Measurements from ENCODE around the gene BLCAP. TPM values are rescaled to one million over a fixed set of nuclear protein-coding genes. Genes with fewer than 3 reads are reported as not detected.
A peak's percentile ranks its signal among the peaks of the same experiment; 100 is the strongest.
"Not testable (repeated sequence)": the region's sequence is repeated elsewhere in the genome, so short reads cannot be mapped to it uniquely, and the experiment has no call there.

The BLCAP gene, protein sequence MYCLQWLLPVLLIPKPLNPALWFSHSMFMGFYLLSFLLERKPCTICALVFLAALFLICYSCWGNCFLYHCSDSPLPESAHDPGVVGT
- 10 to 100 TPM; 57.3 to 80.9 (median 65.8) TPM for polyA plus RNA-seq
- long read RNA-seq, donor 1, full-length matches to known transcripts: 65 of 65 reads
- long read RNA-seq, donor 1, partial matches to known transcripts: 0 of 65 reads
- long read RNA-seq, donor 1, other reads (novel, unspliced or antisense): 0 of 65 reads
- long read RNA-seq, donor 2, full-length matches to known transcripts: 9 of 16 reads
- long read RNA-seq, donor 2, partial matches to known transcripts: 0 of 16 reads
- long read RNA-seq, donor 2, other reads (novel, unspliced or antisense): 7 of 16 reads
- long read RNA-seq, donor 3, full-length matches to known transcripts: 45 of 45 reads
- long read RNA-seq, donor 3, partial matches to known transcripts: 0 of 45 reads
- long read RNA-seq, donor 3, other reads (novel, unspliced or antisense): 0 of 45 reads
- long read RNA-seq, donor 4, partial matches to known transcripts: 0 of 1 reads
- long read RNA-seq, donor 4, other reads (novel, unspliced or antisense): 0 of 1 reads
- long read RNA-seq, donor 5, full-length matches to known transcripts: 16 of 16 reads
- long read RNA-seq, donor 5, partial matches to known transcripts: 0 of 16 reads
- long read RNA-seq, donor 5, other reads (novel, unspliced or antisense): 0 of 16 reads
- long read RNA-seq, donor 6, full-length matches to known transcripts: 37 of 55 reads
- long read RNA-seq, donor 6, partial matches to known transcripts: 0 of 55 reads
- long read RNA-seq, donor 6, other reads (novel, unspliced or antisense): 18 of 55 reads
- long read RNA-seq, donor 7, full-length matches to known transcripts: 51 of 57 reads
- long read RNA-seq, donor 7, partial matches to known transcripts: 6 of 57 reads
- long read RNA-seq, donor 7, other reads (novel, unspliced or antisense): 0 of 57 reads
- long read RNA-seq, donor 8, full-length matches to known transcripts: 15 of 15 reads
- long read RNA-seq, donor 8, partial matches to known transcripts: 0 of 15 reads
- long read RNA-seq, donor 8, other reads (novel, unspliced or antisense): 0 of 15 reads
- long read RNA-seq, donor 9, full-length matches to known transcripts: 13 of 13 reads
- long read RNA-seq, donor 9, partial matches to known transcripts: 0 of 13 reads
- long read RNA-seq, donor 9, other reads (novel, unspliced or antisense): 0 of 13 reads
- long read RNA-seq, donor 10, full-length matches to known transcripts: 63 of 117 reads
- long read RNA-seq, donor 10, partial matches to known transcripts: 54 of 117 reads
- long read RNA-seq, donor 10, other reads (novel, unspliced or antisense): 0 of 117 reads

DNA sequence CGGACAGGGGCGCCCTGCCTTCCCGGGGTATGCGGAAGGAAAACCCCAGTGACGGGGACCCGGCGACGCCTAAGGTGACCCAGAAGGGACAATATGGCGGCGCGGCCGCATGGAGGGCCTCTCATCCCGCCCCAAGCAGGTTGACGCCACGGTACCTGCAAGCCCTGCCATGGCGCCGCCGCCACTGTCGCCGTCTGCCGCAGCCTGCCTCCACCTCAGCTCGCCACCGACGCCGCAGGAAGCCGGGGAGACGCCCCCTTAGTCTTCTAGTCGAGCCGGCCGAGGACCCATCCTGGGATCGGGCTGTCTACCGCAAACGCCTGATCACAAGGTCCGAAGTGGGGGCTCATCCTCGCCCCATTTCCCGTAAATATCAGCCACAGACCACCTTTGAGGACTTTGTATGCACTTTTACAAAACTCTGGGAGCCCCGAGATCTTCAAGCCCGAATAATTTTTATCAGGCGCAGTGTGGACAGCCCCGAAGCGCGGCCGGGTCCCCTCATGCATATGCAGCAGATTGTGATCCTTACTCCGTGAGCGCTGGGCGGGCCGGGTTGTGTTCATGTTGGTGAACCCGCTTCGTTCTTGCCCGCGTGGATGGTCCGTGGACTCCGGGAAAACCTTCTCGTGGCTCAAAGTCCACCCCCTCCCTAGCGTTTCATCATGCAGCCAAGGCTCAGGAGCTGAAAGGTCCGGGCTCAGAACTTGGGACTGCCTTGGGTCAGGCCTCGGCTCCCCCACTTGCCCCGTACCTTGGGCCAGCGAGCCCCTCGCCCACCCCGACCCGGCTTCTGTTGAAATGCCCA is at the start of gene BLCAP:
Gene BLCAP (minus strand): TSS at position 239 of the 808 bp plus-strand sequence. CDS start 8,702 bp downstream, outside the sequence.
- DNase-seq (peak; percentile 96 to 97), FAIRE-seq (no peak)
- Histone ChIP-seq H3K9me3 (ENCODE audit: control insufficient read depth in 2 of 2, insufficient read depth in 1 of 2, low read depth in 1 of 2, low read length in 1 of 2) (no peaks in the 10 kb centered on the region), H3K4me3 (ENCODE audit: low read depth in 1 of 3, low read length in 3 of 3) (peak within 1 kb of the TSS; percentile 84 to 99 (median 95)), H3K27ac (ENCODE audit: low read depth in 1 of 3, low read length in 2 of 3) (peak within 1 kb of the TSS; percentile 94 to 98 (median 96)), H3K27me3 (ENCODE audit: control insufficient read depth in 3 of 3, insufficient read depth in 3 of 3, low read length in 3 of 3) (no peaks in the 10 kb centered on the region), H3K36me3 (ENCODE audit: control insufficient read depth in 3 of 3, insufficient read depth in 2 of 3, low read depth in 1 of 3, low read length in 3 of 3) (peaks cover 0 to 20% (median 0%) of the 10 kb centered on the region in 3 donors), H3K4me1 (ENCODE audit: control insufficient read depth in 3 of 3, insufficient read depth in 2 of 3, low read depth in 1 of 3, low read length in 2 of 3) (peaks cover 5 to 30% (median 7%) of the 10 kb centered on the region in 3 donors)
- 0 to 1% (median 0%) methylated on average over 59 to 62 of the region's 62 CpGs for WGBS, 3 donors

DNA sequence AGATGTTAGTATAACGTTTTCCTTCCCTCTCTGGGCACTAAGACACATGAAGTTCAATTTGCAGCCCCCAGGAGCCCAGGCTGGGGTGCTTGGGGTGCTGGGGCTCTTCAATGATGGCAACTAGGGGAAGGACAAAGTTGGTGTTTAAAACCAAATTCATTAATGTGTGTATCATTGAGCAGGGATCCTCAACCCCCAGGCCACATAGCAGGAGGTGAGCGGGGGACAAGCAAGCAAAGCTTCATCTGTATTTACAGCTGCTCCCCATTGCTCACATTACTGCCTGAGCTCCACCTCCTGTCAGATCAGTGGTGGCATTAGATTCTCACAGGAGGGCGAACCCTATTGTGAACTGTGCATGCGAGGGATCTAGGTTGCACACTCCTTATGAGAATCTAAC is 49.8 kb upstream of the BLCAP start:
- WGBS, 3 donors: 79 to 86% (median 83%) methylated on average over 4 of the region's 4 CpGs
- H3K36me3 ChIP-seq (ENCODE audit: control insufficient read depth in 3 of 3, insufficient read depth in 2 of 3, low read depth in 1 of 3, low read length in 3 of 3); H3K27me3 ChIP-seq (ENCODE audit: control insufficient read depth in 3 of 3, insufficient read depth in 3 of 3, low read length in 3 of 3); DNase-seq; H3K9me3 ChIP-seq (ENCODE audit: control insufficient read depth in 2 of 2, insufficient read depth in 1 of 2, low read depth in 1 of 2, low read length in 1 of 2); H3K4me1 ChIP-seq (ENCODE audit: control insufficient read depth in 3 of 3, insufficient read depth in 2 of 3, low read depth in 1 of 3, low read length in 2 of 3); H3K4me3 ChIP-seq (ENCODE audit: low read depth in 1 of 3, low read length in 3 of 3); FAIRE-seq; H3K27ac ChIP-seq (ENCODE audit: low read depth in 1 of 3, low read length in 2 of 3): not testable (repeated sequence)

DNA sequence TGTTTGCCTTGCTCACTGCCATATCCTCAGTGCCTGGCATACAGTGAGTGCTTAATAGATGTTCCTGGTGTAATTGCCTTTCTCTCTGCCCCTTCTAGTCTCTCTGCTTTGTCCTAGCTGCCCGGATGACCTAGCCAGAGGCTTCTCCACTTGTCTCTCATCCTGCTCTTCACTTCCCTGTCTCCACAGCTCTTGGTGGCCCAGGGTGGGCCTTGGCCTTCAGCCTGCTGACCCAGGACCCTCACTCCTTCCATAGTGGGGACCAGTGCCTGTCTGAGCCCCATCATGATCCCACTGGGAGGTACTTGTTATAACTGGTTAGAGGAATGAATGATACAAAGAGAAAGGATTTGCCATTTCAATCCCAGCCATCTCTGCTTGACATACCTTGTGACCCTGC is 49.2 kb upstream of the BLCAP start:
- Histone ChIP-seq H3K36me3 (ENCODE audit: control insufficient read depth in 3 of 3, insufficient read depth in 2 of 3, low read depth in 1 of 3, low read length in 3 of 3) (no peaks in the 10 kb centered on the region), H3K27ac (ENCODE audit: low read depth in 1 of 3, low read length in 2 of 3) (no peak overlapping the region), H3K4me1 (ENCODE audit: control insufficient read depth in 3 of 3, insufficient read depth in 2 of 3, low read depth in 1 of 3, low read length in 2 of 3) (no peaks in the 10 kb centered on the region), H3K27me3 (ENCODE audit: control insufficient read depth in 3 of 3, insufficient read depth in 3 of 3, low read length in 3 of 3) (peaks cover 0 to 8% (median 0%) of the 10 kb centered on the region in 3 donors), H3K4me3 (ENCODE audit: low read depth in 1 of 3, low read length in 3 of 3) (no peak overlapping the region), H3K9me3 (ENCODE audit: control insufficient read depth in 2 of 2, insufficient read depth in 1 of 2, low read depth in 1 of 2, low read length in 1 of 2) (no peaks in the 10 kb centered on the region)
- FAIRE-seq: no peak
- 67 to 83% (median 81%) methylated on average over 1 of the region's 1 CpG for WGBS, 3 donors
- DNase-seq: no peak

DNA sequence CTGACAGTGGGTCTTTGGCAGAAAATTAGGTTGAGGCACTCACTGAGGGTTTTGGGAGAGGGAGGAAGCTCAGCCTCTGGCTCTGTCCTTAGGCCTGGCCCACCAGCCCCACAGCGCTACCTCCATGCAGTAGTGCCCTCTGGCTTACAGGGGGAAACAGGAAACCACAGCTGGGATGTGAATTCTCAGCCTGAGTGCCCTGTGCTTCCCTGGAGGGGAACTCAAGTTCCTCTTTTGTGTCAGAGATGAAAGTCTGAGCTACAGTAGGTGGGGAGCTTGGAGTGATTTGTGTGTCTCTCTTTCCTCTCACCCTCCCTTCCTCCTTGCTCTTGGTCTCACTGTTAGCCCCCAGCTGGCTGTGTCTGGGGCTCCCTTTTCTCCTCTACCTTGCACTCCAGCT is 48.2 kb upstream of the BLCAP start:
- no peaks in the 10 kb centered on the region for H3K36me3 ChIP-seq (ENCODE audit: control insufficient read depth in 3 of 3, insufficient read depth in 2 of 3, low read depth in 1 of 3, low read length in 3 of 3)
- 35 to 71% (median 36%) methylated on average over 1 of the region's 1 CpG for WGBS, 3 donors
- peaks cover 0 to 8% (median 0%) of the 10 kb centered on the region in 3 donors for H3K27me3 ChIP-seq (ENCODE audit: control insufficient read depth in 3 of 3, insufficient read depth in 3 of 3, low read length in 3 of 3)
- no peaks in the 10 kb centered on the region for H3K9me3 ChIP-seq (ENCODE audit: control insufficient read depth in 2 of 2, insufficient read depth in 1 of 2, low read depth in 1 of 2, low read length in 1 of 2)
- no peak for DNase-seq
- no peak overlapping the region for H3K27ac ChIP-seq (ENCODE audit: low read depth in 1 of 3, low read length in 2 of 3)
- H3K4me1 ChIP-seq (ENCODE audit: control insufficient read depth in 3 of 3, insufficient read depth in 2 of 3, low read depth in 1 of 3, low read length in 2 of 3): no peaks in the 10 kb centered on the region
- no peak for FAIRE-seq
- H3K4me3 ChIP-seq (ENCODE audit: low read depth in 1 of 3, low read length in 3 of 3): no peak overlapping the region

DNA sequence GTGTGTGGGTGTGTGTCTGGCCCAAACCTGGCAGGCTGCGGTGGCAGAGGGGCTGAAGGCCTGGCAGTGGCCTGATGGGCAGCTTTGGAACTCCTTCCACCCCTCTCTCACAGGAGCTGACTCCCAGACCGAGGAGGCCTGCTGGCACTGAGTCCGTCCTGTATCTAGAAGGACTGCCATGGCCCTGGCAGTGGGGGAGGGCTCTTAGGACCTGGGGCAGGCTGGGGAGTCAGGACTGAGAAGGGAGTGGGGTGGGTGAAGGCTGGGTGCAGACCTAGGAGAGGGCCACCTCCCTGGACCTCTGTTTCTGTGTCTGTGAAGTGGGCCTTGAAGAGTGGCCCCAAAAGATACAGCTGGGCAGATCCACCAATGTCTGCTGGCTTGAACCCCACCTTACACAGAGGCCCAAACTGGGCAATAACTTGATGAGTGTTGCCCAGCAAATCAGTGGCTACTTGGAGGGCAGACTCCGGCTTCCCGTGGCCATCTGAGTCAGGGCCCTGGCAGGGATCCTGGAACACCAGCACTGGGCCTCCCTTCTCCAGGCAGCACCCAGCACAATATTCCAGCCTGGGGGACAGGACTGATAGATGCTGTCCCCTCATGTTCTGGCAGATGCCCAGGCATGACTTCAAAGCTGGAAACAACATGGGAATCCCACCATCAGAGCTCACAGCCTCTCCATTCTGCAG is 46.7 kb upstream of the BLCAP start:
- H3K4me1 ChIP-seq (ENCODE audit: control insufficient read depth in 3 of 3, insufficient read depth in 2 of 3, low read depth in 1 of 3, low read length in 2 of 3): no peaks in the 10 kb centered on the region
- no peaks in the 10 kb centered on the region for H3K9me3 ChIP-seq (ENCODE audit: control insufficient read depth in 2 of 2, insufficient read depth in 1 of 2, low read depth in 1 of 2, low read length in 1 of 2)
- H3K36me3 ChIP-seq (ENCODE audit: control insufficient read depth in 3 of 3, insufficient read depth in 2 of 3, low read depth in 1 of 3, low read length in 3 of 3): no peaks in the 10 kb centered on the region
- H3K27ac ChIP-seq (ENCODE audit: low read depth in 1 of 3, low read length in 2 of 3): no peak overlapping the region
- H3K4me3 ChIP-seq (ENCODE audit: low read depth in 1 of 3, low read length in 3 of 3): no peak overlapping the region
- FAIRE-seq (no peak), DNase-seq (no peak)
- H3K27me3 ChIP-seq (ENCODE audit: control insufficient read depth in 3 of 3, insufficient read depth in 3 of 3, low read length in 3 of 3): peaks cover 0 to 2% (median 0%) of the 10 kb centered on the region in 3 donors
- 83 to 94% (median 90%) methylated on average over 5 of the region's 5 CpGs for WGBS, 3 donors

DNA sequence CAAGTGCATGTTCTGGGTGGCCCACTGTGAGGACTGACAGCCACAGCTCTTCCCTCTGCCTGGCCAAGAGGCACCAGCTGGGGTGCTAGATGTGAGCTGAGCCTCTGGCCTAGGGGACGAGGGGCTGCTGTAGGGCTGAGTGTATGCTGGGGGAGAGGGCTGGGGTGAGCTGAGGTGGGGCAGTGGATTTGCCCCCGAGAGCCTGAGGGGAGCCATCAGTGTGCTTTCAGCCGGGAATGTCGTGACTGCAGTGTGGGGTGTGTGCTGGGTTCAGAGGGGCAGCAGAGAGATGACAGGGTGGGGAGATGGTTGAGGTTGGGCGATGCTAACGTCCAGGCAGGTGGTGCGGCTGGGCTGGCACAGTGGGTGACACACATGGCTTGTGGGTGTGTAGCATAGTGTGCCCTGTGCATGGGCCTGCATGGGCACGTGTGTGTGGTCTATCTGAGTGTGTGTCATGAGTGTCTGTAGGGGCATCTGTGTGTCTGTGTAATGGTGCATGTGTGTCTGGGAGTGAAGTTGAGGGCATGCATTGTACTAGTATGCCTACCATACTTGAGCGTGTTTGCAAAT is 46.0 kb upstream of the BLCAP start:
- Histone ChIP-seq H3K9me3 (ENCODE audit: control insufficient read depth in 2 of 2, insufficient read depth in 1 of 2, low read depth in 1 of 2, low read length in 1 of 2) (no peaks in the 10 kb centered on the region), H3K36me3 (ENCODE audit: control insufficient read depth in 3 of 3, insufficient read depth in 2 of 3, low read depth in 1 of 3, low read length in 3 of 3) (no peaks in the 10 kb centered on the region), H3K27me3 (ENCODE audit: control insufficient read depth in 3 of 3, insufficient read depth in 3 of 3, low read length in 3 of 3) (peaks cover 0 to 2% (median 0%) of the 10 kb centered on the region in 3 donors), H3K4me3 (ENCODE audit: low read depth in 1 of 3, low read length in 3 of 3) (no peak overlapping the region), H3K4me1 (ENCODE audit: control insufficient read depth in 3 of 3, insufficient read depth in 2 of 3, low read depth in 1 of 3, low read length in 2 of 3) (no peaks in the 10 kb centered on the region), H3K27ac (ENCODE audit: low read depth in 1 of 3, low read length in 2 of 3) (no peak overlapping the region)
- FAIRE-seq: no peak
- no peak for DNase-seq
- 81 to 84% (median 83%) methylated on average over 9 of the region's 9 CpGs for WGBS, 3 donors

DNA sequence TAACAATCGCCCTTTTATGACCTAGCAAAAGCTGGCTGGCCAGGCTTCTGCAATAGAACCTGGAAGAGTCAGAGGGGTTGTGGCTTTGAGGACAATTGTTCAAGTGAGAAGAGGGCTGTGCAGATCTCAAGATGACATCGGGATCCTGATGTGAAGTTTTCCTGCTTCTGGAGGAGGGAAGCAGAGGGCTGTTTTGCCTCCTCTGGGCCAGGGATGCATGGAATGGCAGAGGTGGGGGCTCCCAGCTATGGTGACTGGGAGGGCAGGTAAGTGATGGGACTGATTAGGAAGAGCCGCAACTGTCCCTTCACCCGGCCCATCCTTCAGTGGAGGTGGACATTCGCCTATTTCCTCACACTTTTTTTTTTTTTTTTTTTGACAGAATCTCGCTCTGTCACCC is 43.4 kb upstream of the BLCAP start:
- H3K27me3 ChIP-seq (ENCODE audit: control insufficient read depth in 3 of 3, insufficient read depth in 3 of 3, low read length in 3 of 3): peaks cover 0 to 8% (median 2%) of the 10 kb centered on the region in 3 donors
- DNase-seq: no peak
- 71 to 82% (median 77%) methylated on average over 6 of the region's 6 CpGs for WGBS, 3 donors

More for the DNA sequence above, 43.4 kb upstream of the BLCAP start:
- Histone ChIP-seq H3K27ac (ENCODE audit: low read depth in 1 of 3, low read length in 2 of 3) (no peak overlapping the region), H3K36me3 (ENCODE audit: control insufficient read depth in 3 of 3, insufficient read depth in 2 of 3, low read depth in 1 of 3, low read length in 3 of 3) (no peaks in the 10 kb centered on the region), H3K4me3 (ENCODE audit: low read depth in 1 of 3, low read length in 3 of 3) (no peak overlapping the region), H3K4me1 (ENCODE audit: control insufficient read depth in 3 of 3, insufficient read depth in 2 of 3, low read depth in 1 of 3, low read length in 2 of 3) (no peaks in the 10 kb centered on the region), H3K9me3 (ENCODE audit: control insufficient read depth in 2 of 2, insufficient read depth in 1 of 2, low read depth in 1 of 2, low read length in 1 of 2) (no peaks in the 10 kb centered on the region)
- no peak for FAIRE-seq
